ENCODE results near the gene ANGEL1. TPM values are rescaled to one million over a fixed set of nuclear protein-coding genes. Genes with fewer than 3 reads are reported as not detected.

The ANGEL1 gene, protein sequence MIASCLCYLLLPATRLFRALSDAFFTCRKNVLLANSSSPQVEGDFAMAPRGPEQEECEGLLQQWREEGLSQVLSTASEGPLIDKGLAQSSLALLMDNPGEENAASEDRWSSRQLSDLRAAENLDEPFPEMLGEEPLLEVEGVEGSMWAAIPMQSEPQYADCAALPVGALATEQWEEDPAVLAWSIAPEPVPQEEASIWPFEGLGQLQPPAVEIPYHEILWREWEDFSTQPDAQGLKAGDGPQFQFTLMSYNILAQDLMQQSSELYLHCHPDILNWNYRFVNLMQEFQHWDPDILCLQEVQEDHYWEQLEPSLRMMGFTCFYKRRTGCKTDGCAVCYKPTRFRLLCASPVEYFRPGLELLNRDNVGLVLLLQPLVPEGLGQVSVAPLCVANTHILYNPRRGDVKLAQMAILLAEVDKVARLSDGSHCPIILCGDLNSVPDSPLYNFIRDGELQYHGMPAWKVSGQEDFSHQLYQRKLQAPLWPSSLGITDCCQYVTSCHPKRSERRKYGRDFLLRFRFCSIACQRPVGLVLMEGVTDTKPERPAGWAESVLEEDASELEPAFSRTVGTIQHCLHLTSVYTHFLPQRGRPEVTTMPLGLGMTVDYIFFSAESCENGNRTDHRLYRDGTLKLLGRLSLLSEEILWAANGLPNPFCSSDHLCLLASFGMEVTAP
- total RNA-seq (2022; extraction: Qiagen RNA extraction; ENCODE audit: low read depth): 6.7 to 9.6 TPM (median 9.4 TPM) in 5 replicates

DNA sequence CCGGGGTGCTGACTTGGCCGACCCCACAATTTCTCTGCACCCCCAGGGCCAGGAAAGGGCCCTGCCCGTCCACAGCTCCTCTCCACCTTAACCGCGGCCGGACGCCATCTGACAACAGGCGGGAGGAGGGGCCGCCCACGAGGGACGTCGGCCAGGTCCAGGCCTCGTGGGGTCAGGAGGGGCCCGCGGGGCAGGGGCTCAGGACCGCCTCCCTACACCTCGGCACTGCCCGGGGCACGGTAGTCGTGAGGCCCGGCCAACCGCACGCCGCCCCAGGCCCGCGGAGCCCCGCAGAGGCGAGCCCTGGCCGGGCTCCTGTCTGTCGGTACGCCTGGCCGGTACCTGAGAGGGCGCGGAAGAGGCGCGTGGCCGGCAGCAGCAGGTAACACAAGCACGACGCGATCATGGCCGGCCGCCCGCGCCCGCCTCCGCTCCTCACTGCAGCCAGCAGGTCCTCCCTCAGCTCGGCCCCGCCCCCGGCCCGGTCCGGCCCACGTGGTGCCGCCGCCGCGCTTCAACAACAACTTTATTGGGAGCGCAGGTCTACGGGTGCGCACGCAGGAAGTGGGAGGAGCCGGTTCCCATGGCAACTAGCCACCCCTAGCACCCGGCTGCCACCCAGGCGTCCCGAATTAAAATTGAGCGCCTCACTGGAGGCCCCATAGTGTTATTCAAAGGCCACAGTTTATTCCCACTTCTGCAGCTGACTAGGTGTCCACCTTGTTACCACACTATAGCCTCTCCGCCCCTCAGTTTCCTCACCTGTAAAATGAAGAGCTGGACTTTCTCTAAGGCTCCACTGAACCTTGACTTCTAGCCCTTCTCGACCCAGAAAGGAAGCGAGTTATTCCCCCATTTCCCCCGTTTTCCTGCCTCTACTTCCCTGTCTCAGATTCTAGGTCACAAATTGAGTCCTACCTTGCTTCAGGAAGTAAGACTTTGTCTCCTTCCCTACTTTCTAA lies at the start of gene ANGEL1:
Gene ANGEL1, minus strand, starts transcription at position 461 of the 962 bp plus-strand sequence. Its CDS starts 55 bp downstream, at position 406.

DNA sequence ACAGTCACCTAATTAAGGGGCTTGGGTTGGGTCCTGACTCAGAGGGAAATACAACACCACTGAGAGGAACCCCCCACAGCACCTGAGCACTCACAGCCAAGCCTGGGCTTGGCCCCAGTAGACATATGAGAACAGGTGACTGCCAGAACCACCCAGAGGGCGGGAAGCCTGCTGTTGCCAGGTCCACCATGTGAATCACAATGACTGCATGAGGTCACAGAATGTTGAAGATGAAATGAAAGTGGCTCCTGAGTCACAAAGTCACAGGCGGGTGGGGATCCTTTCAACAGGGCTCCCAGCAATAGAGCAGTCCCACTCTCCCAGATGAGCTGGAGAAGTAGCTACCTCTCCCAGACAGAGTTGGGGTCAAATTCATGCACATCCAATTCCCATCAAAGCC lies 13.4 kb upstream of the ANGEL1 start, which contains the start of gene LRRC74A:
Gene LRRC74A, plus strand, starts transcription at position 287 of the 400 bp plus-strand sequence. CDS start 290 bp downstream, outside the sequence.

DNA sequence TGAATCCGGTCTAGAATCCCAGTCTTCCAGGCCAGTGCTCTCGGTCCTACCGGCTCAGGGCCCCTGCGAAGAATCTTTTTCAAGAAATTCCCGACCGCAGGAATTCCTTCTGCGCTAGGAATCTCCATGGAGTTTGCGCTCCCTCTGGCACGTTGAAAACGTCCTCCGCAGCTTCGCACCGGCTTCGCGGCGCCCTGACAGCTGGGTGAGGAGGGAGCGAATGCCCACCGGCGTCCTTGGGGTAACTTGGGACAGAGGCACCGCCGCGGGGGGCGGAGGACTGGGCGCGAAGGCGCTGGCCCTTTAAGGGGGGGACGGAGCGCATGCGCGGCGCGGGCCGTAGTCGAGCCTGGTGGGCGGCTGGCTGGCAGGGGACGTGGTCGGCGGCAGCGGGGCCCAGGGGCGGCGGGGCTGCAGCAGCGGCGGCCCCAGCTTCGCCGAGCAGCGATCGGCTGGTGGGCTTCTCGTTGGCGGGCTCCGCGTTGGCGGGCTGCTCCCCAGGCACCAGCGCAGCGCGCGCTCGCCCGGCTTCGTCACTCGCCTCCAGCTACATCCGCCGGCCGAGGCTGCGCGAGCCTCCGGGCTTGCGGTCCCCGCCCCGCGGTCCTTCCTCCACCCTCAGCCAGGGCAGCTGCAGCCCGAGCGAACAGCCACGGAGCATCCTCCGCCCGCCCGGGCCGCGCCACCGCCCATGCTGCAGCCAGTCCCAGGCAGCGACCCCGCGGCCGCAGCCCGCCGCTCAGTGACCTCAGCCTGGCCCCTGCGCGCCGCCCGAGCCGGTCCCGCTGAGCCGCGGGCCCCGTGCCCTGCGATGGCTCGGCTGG lies 51.3 kb downstream of the ANGEL1 start, which contains the start of gene VASH1:
Gene VASH1, plus strand, starts transcription at position 333 of the 824 bp plus-strand sequence. CDS start 1,354 bp downstream, outside the sequence.

Other genes starting within 250 kb of the ANGEL1 start
- 3.4 to 5.1 TPM (median 3.7 TPM) in 5 replicates for gene VASH1, start 51.4 kb downstream of the ANGEL1 start, total RNA-seq (2022; extraction: Qiagen RNA extraction; ENCODE audit: low read depth)
- gene LRRC74A, start 13.5 kb upstream of the ANGEL1 start, total RNA-seq (2022; extraction: Qiagen RNA extraction; ENCODE audit: low read depth): not detected in 5 replicates
- gene IRF2BPL, start 215.8 kb upstream of the ANGEL1 start, total RNA-seq (2022; extraction: Qiagen RNA extraction; ENCODE audit: low read depth): 10.6 to 22.4 TPM (median 22.0 TPM) in 5 replicates

Data from A549 treated with ZK216348 at 1 μM for 4 hours (cell line).